ENCODE measurements around the gene SLC35B1. TPM values are rescaled to one million over a fixed set of nuclear protein-coding genes. Genes with fewer than 3 reads are reported as not detected.

The SLC35B1 gene, protein sequence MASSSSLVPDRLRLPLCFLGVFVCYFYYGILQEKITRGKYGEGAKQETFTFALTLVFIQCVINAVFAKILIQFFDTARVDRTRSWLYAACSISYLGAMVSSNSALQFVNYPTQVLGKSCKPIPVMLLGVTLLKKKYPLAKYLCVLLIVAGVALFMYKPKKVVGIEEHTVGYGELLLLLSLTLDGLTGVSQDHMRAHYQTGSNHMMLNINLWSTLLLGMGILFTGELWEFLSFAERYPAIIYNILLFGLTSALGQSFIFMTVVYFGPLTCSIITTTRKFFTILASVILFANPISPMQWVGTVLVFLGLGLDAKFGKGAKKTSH
- 56.9 and 58.9 TPM in 2 replicates for total RNA-seq

DNA sequence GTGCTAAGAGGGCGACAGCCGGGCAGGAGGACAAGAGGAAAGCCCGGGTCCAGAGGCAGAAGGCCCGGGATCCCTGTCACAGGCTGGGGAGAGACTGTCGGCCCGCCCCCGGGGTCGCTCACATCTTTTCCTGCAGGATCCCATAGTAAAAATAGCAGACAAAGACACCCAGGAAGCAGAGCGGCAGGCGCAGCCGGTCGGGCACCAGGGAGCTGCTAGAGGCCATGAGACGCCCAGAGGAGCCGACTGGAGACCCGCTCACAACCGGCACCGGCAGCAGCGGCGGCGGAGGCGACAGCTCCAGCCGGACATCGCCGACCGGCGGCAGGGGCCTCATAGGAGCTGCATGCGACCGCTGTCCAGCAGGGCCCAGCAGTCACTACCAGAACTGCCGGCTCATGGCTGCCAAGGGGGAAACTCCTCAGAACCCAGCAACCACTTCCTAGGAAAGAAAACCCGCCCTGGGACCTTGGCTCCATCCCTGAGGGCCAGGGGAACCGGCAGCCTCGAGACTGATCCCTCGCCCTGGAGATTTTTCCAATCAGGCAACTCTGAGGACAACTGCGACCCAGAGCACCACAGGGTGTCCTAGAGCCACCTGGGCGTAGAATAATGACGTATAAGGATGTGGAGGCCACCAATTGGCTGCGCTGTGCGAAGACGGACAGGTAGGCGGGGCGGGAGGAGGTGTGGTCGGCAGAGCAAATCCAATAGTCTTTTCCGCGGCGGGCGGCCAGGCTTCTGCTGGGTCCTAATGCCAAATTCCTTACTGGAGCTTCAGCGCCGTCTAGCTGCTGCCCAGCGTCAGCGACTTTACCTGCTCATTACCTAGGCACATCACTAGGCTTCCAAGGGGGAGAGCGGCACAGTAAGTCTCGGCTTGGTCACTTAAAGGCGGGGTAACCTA is at the start of gene SLC35B1:
Gene SLC35B1 (minus strand): TSS at position 357 of the 907 bp plus-strand sequence. CDS start 131 bp downstream, at position 226.
- peak; percentile 99 for DNase-seq

DNA sequence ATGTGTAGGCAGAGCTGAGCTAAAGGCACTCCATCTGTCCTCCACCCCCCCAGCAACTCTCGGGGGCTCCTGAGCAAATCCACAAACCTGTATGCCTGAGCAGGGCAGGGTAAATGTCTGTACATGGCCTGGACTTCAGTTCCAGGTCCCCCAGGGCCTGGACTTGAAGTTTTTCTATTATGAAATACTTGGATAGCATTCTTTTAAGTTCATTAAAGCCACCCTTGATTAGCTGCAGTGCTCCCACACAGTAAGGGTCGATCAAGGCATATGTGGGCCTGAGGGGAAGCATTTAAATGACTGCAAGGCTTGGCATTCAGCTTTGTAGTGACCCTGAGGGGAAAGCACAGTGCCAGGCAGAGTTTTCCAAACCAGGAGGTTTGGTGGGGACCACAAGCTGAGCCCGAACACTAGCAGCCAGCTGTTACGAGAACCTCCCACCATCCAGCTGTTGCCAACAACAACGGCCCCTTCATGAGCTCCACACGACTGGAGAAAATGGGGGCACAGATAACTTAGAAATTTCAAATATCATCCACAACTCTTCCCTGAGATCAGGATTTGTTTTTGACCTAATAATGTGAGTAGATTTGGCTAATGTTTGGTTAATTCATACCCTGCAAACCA is 49.5 kb upstream of the SLC35B1 start:
- DNase-seq = no peak

DNA sequence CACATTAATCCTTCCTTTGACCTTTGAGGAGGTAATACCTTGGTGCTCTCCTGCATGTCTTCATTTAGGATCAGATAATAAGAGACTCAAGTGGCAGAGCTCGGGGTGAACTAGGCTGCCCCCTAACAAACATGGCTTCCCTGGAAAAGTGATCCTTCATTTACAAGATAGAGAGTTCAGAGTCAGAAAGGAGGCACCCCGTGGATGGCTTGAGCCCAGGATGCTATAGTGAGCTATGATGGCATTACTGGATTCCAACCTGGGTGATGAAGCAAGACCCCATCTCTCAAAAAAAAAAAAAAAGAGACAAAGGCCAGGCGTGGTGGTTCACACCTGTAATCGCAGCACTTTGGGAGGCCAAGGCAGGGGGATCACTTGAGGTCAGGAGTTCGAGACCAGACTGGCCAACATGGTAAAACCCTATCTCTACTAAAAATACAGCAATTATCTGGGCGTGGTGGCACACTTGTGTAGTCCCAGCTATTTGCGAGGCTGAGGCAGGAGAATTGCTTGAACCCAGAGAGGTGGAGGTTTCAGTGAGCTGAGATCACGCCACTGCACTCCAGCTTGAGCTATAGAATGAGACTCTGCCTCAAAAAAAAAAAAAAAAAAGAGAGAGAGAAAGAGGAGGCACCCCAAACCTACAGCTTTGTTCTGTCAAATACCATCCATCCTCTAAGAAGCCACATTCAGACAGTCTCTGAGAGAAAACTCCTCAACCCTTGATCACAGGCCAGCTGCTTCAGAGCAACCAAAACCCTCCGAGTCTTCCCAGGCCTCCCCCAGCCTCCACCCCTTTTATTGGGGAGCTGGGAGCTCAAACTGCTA is 48.8 kb upstream of the SLC35B1 start:
- DNase-seq = no peak

DNA sequence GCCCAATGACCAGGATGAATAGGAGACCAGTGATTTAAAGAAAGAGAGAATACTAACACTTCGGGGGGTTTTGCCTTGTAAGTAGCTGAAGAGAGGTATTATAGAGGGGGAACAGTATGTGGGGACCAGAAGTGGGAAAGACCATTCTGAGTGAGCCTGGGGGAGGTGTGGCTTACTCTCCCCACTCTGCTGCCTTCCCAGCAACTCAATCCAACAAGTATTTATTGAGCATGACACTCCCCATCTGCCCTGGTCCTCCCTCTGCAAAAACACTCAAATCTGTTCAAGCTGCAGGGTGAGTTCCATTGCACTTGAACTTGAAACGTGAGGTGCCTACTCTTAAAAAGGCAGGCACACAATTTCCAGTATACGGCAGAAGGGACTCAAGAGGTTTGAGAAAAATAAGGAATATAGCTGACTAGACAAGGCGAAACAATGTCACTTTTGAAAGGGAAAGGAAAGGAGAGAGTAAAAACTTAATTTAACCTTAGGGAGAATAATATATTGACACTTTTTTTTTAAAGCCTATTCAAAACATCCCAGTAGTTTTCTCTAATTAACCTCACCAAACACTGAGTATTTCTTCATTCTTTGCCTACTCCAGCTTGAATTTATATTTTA is 48.0 kb upstream of the SLC35B1 start:
- DNase-seq = no peak

DNA sequence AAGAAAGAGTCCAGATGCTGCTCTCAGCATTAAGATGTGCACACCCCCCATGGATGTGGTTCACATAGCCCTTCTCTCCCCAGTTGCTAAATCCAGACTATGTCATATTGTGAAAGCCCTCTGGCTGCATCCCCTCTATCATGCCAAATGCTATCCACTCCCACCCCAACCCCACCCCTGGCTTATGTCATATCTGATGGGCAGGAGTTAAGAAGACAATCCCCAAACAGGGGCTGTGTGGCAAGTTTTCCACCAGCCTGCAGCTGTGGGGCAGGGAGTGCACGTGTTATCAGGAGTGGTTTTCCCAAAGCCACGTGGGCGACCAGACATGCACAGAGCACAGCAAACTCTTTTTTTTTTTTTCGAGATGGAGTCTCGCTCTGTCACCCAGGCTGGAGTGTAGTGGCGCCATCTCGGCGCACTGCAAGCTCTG is 46.2 kb upstream of the SLC35B1 start:
- no peak for DNase-seq

DNA sequence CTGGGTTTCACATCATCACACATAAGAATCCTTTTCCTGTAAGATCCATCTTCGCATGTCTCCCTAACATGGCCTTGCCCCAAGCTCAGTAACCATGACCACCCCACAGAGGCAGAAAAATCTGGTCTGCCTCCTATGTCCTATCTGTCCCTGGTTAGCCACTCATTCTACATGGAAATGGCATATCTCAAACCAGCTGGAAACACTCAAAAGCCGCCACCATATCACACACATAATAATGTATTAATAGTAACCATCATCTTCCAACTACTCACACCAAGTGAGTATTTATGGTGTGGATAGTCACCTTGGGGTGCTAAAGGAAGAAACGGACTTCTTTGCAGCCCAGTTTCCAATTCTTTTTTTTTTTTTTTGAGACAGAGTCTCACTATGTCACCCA is 44.7 kb upstream of the SLC35B1 start:
- DNase-seq = no peak

DNA sequence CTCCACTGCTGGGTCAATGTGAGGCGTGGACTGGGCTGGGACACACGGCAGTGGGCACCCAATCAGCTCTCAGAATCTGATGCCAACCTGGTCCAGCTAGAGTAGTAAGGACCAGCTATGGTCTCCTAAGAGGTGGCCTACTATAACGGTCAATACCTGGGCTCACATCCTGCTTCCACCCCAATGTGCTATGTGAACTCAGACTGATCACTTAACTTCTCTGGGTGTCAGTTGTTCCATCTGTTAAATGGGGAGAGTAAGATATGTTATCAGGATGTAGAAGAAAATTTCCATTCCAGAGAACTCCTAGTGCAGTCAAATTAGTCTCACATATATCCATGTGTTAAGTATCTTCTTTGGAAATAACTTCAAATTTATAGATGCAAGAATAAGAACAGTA is 42.0 kb upstream of the SLC35B1 start:
- no peak for DNase-seq

DNA sequence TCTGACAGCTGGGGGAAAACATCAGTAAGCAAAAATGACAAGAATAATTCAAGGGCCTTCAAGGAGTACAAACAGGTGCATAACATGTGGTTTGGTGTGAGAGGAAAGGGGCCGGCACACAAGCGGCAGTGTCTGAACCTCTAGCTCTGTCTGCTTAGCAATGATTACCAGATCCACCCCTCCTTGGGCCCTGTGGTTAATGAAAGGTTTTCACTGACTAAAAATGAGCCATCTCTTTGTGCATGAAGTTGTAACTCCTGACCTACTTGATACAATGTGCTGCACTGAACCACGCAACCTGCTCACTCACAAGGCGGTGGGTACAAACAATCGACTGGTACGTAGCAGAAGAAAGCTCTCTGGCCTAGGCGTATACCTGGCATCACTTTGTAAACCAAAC is 41.0 kb upstream of the SLC35B1 start:
- no peak for DNase-seq

DNA sequence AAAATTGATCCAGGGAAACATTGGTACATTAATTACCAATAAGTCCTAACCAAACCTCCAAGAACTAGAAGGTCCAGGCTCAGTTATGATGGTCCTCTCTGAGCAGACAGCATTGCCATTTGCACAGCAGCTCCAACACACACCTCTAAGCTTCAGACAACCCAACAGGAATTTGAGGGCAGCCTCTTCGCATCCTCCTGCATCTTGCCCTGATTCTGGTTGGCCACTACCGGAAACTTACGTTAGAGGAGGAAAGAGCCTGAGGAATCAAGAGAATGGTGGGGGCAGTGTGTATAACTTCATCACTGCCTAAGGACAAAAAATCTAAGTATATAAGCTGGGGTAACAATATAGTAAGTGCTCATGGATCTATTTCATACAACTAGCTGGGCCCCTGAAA is 40.5 kb upstream of the SLC35B1 start:
- no peak for DNase-seq

DNA sequence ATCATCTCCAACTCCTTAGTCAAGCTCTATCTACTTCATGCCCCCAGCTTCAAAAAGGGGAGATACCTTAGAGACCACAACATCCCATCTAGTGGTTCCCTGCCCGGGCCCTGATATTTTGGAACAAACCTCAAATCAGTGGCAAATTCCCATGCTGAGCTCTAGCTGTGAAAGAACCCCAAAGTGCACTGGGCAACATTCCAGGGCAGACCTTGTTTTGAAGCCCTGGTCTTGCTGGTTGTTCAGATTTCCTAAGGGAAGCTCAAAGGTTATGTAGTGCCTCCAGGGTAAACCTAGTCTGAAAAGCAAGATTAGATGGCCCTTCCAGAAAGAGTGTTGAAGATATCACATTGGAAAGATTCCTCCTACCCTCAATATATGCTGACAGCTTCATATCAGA is 39.9 kb upstream of the SLC35B1 start:
- no peak for DNase-seq

DNA sequence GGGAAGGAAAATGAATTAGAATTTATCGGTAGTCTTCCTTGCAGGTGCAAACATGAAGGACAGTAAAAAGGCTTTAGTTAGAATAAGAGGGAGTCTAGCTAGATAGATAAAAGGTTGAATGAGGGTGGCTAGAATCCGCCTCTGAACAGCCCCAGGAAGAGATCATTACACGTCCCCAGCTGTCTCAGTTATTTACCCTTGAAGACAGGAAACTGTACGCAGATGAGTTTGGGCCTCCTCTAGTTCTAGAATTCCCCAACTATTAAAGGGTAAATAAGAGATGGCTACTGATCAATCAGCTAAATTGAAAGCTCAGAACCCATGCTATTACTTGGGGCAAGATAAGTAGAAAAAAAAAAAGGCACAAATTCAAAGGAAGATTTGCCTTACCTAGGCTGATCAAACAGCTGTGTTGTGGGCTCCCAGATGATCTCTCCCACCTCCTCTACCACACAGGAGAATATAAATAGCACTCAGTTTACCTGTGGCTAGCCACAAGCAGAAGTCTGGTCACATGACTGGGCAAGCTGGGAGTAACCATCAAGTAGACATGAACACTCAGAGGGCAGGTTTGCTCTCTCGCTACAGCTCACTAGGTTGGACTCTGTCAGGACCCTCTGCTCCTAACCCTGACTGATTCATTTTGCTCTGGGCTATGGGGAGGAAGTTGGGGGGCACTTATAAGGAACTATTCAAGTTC is 39.2 kb upstream of the SLC35B1 start:
- DNase-seq = no peak

DNA sequence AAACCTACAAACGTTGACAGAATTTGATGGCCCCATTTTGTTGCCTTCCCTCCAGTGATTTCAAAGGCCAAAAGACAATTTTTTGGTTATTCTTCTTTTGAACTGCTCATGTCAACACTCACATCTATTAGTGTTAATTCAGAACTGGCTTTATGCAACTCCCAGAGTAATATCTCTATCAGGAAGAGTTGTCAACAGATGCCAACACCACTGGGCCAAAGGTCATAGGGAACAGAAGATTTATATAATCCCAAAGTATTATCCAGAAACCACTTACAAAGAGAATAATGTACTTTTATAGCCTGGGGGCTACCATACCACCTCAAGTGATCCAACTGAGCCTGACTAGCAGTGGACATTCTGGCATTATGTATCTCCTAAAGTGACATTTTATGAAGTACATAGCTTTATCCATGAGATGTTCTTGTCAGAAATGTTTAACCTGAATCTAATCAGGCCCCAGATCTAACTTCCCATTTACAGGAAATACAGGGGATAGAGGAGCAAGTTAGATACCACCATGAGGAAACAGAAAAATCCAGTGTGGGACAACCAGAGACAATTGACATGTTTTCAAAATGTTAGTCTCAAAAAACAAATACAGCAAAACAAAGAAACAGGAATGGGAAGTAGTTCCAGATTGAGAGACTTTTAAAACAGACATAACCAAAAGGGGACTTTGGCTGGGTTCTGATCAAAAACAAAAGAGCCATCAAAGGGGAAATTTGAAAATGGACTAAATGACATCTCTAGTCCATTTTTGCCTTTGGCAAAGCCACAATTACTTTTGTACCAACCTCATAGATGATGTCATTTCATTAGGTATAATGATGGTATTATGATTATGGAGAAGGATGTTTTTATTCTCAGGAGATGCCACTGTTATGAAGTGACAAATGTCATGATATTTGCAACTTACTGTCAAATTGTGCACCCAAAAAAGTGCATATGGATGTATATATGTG is 37.7 kb upstream of the SLC35B1 start:
- no peak for DNase-seq

DNA sequence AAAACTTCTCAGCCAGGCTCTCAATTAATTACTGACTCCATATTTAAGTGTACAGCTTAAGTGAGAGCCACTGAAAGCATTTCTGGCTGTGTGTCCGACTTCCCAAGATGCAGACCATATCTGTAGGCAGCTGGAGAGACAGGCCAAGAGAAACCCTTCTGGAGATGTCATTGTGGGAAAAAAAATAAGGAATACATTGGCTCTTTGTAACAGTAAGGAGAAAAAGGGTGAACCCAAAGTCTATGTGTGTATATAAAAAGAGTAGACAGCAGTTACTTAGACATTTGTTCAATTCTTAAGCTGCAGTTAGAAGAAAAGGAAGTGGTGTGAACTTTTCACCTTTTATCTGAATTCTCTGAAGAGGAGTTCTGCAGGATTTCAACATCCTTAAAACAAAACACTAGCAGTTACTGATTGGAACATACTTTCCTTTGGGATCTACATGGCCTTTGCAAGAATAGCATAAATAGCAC is 34.4 kb upstream of the SLC35B1 start:
- peak; percentile 28 for DNase-seq

DNA sequence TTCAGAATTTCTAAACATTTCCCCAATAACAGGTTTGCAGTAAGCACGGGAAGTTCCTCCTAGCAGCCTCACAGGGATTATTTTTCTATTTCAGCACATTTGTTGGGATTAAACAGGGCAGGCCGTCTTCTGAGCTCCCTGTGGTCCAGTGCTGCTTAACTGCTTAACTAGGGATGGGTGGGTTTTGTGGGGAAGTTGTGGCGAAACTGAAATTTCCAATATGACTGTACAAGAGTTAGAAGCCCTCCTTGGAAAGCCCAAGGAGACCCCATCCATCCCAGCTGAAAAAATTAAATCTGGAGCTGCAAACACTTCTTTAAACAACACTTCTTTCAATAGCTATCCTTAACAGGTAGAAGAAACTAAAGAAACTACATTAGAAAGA is 33.9 kb upstream of the SLC35B1 start:
- DNase-seq = no peak

DNA sequence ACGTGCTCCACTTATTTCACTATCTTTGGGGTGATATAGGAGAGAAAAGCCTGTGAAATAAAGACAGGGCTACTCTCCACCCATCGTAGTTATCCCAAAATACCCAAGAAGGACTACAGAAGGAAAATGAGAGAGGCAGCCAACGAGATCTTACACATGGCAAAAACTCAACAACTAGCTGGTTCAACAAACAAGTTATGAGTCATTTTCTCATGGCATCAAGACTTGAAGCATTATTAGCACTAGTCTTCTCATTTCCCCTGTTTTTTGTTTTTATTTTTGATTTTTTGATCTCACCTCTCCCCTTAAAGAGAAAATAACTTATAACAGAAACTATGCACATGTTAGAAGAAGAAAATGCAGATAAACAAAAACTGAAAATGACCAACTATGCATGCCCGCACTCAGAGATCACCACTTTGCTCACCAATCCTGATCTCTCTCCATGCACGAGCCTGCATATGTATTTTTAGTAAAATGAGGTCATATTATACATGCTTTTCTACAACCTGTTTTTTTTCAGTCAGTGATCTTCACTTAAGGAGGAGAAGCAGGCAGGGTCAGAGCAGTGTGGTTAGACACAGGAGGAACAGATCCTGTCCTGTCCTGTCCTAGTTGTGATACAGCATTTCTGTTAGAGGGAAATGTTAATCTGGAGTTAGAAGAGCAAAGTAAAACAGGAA is 33.4 kb upstream of the SLC35B1 start:
- DNase-seq = peak; percentile 17

DNA sequence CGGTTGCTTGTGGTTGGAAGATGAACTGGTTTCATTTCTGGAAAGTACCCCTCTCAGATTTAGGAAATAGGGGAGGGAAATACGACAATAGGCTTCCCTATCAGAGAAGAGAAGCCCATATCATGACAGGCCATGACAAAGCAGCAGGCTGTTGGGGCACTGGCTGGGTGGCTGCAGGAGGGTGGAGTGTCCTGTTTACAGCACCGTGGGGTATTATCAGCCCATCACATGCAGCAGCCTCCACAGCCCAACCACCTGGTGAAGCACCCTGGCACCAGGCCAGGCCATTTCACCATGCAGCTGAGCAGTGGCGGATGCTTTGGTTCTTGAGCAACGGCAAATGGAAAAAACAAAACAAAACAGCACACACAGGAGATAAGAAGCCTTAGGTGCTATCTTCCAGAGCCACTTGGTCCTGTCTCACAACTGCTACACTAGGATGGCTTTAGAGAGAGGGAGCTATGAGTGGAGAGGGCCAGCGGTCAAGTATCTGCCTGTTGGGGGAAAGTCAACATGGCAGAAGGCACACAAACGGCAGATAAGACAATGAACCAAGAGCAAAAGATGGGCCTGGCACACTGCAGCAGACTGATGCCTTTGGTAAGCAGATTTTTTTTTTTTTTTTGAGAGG is 32.0 kb upstream of the SLC35B1 start:
- DNase-seq = peak; percentile 74

DNA sequence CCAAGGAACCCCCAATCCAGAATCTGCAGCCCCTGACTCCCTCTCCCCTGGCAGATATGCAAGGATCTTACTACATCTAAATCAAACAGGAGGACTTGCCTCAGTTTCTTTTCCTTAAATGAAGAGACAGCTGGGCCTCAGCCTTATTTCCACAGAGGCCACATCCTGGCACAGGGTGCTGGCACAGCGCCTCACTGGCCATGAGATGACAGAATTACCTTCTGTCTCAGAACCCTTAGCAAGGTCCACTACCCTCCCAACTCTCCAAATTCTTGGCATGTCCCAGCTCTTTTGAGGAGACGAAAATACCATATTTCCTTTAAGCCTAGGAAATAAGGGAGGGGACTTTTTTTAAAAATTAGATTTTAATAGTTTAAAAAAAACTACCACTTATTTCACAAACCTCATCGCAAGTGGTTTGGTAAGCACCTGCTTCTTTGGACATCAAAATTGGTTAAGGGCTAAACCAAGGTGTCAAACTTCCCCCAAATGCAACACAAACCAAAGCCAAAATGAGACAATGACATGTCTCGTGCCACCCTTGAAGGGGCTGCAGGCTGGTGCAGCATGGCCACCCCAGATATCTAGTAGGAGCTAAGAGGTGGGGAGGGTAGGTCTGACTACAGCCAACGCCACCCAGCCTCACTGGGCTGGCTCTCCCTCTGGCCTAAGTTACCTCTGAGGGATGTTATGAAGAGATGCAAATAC is 30.8 kb upstream of the SLC35B1 start:
- no peak for DNase-seq
